Measurements from ENCODE around the gene PKNOX1.

DNA sequence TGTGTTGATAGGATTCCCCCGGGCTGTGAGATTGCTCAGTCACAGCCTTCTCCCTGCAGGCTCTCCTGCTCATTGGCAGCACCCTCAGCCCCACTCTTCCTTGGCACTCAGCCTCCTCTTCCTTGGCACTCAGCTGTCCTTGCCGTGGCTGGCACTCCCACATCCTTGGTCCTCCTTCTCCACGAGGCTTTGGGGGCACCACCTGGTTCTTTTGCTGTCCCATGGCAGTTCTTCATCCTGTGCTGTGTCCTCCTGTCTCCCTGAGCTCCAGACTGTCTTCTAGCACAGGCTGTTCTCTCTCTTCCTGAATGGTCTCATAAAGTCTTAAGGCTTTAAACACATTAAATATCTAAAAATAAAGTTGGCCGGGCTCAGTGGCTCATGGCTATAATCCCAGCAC lies 27.0 kb downstream of the PKNOX1 start:
- TF ChIP-seq POLR2AphosphoS5 (IDR thresholded peaks at IDR 0.05; ENCODE audit: low read depth, low read length) (no peak), SIN3A (IDR thresholded peaks at IDR 0.05; ENCODE audit: borderline replicate concordance, insufficient read depth, low read length) (no peak), TAF1 (IDR thresholded peaks at IDR 0.05; ENCODE audit: borderline replicate concordance, insufficient read depth, low read length) (no peak), FOXP2 (optimal IDR thresholded peaks at IDR 0.05; ENCODE audit: borderline replicate concordance, extremely low read depth, extremely low read length, insufficient read depth) (no peak)
- TF ChIP-seq, protein P1, sequence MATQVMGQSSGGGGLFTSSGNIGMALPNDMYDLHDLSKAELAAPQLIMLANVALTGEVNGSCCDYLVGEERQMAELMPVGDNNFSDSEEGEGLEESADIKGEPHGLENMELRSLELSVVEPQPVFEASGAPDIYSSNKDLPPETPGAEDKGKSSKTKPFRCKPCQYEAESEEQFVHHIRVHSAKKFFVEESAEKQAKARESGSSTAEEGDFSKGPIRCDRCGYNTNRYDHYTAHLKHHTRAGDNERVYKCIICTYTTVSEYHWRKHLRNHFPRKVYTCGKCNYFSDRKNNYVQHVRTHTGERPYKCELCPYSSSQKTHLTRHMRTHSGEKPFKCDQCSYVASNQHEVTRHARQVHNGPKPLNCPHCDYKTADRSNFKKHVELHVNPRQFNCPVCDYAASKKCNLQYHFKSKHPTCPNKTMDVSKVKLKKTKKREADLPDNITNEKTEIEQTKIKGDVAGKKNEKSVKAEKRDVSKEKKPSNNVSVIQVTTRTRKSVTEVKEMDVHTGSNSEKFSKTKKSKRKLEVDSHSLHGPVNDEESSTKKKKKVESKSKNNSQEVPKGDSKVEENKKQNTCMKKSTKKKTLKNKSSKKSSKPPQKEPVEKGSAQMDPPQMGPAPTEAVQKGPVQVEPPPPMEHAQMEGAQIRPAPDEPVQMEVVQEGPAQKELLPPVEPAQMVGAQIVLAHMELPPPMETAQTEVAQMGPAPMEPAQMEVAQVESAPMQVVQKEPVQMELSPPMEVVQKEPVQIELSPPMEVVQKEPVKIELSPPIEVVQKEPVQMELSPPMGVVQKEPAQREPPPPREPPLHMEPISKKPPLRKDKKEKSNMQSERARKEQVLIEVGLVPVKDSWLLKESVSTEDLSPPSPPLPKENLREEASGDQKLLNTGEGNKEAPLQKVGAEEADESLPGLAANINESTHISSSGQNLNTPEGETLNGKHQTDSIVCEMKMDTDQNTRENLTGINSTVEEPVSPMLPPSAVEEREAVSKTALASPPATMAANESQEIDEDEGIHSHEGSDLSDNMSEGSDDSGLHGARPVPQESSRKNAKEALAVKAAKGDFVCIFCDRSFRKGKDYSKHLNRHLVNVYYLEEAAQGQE (IDR thresholded peaks at IDR 0.05; ENCODE audit: insufficient read depth in 1 of 2, low read depth in 2 of 2, low read length in 2 of 2) = no peak

Data from PFSK-1 (cell line).